HG03066 (cell line): Measurements from ENCODE around the gene DIAPH3.

Source experiments
- ATAC-seq: cut with Tn5 transposase; IDR thresholded peaks from one replicate; pipeline ENCODE4 v1.9.1; 2021; ENCODE audit warnings: low read depth; ENCODE audit not compliant: unreplicated experiment

The DIAPH3 gene

GRCh38 chr13:60162096-60162495 lies 1.6 kb downstream of the DIAPH3 start:
- ATAC-seq, result no peak

GRCh38 chr13:60158321-60158801 lies 5.4 kb downstream of the DIAPH3 start:
- ATAC-seq, result no peak

- no peak for ATAC-seq
These were observed 7.8 kb downstream of the DIAPH3 start for GRCh38 chr13:60155978-60156377.

GRCh38 chr13:60152904-60153303 lies 10.8 kb downstream of the DIAPH3 start:
- ATAC-seq, result no peak

- ATAC-seq, result no peak
These were observed 11.6 kb downstream of the DIAPH3 start for GRCh38 chr13:60152114-60152513.

GRCh38 chr13:60150538-60150937 lies 13.2 kb downstream of the DIAPH3 start:
- no peak for ATAC-seq

- no peak for ATAC-seq
These were observed 14.8 kb downstream of the DIAPH3 start for GRCh38 chr13:60148918-60149317.

- ATAC-seq, result no peak
These were observed 16.4 kb downstream of the DIAPH3 start for GRCh38 chr13:60147361-60147760.

- no peak for ATAC-seq
These were observed 17.3 kb downstream of the DIAPH3 start for GRCh38 chr13:60146471-60146870.

- ATAC-seq, result no peak
These were observed 20.0 kb downstream of the DIAPH3 start for GRCh38 chr13:60143775-60144174.

GRCh38 chr13:60139272-60139671 lies 24.5 kb downstream of the DIAPH3 start:
- no peak for ATAC-seq

- no peak for ATAC-seq
These were observed 25.1 kb downstream of the DIAPH3 start for GRCh38 chr13:60138674-60139073.

- ATAC-seq, result no peak
These were observed 25.7 kb downstream of the DIAPH3 start for GRCh38 chr13:60137911-60138560.

- ATAC-seq, result no peak
These were observed 28.4 kb downstream of the DIAPH3 start for GRCh38 chr13:60135344-60135743.

GRCh38 chr13:60134376-60134775 lies 29.4 kb downstream of the DIAPH3 start:
- ATAC-seq, result no peak

GRCh38 chr13:60121337-60121687 lies 42.4 kb downstream of the DIAPH3 start:
- no peak for ATAC-seq

- no peak for ATAC-seq
These were observed 43.0 kb downstream of the DIAPH3 start for GRCh38 chr13:60120617-60121336.

- no peak for ATAC-seq
These were observed 44.9 kb downstream of the DIAPH3 start for GRCh38 chr13:60118696-60119400.

GRCh38 chr13:60114499-60115028 lies 49.2 kb downstream of the DIAPH3 start:
- ATAC-seq, result no peak

GRCh38 chr13:60112771-60113170 lies 51.0 kb downstream of the DIAPH3 start:
- ATAC-seq, result no peak

- no peak for ATAC-seq
These were observed 52.0 kb downstream of the DIAPH3 start for GRCh38 chr13:60111691-60112090.
